Ovary (tissue), 3 donors: Measurements from ENCODE around the gene IL22.

Experiments used
- EP300 ChIP-seq: sonication (generic); formaldehyde crosslinking; IDR thresholded peaks from one replicate; pipeline ENCODE4 v1.6.1; 2017; ENCODE audit warnings: antibody characterized with exemption
- POLR2A ChIP-seq: fragments of 450-650 bp; IDR thresholded peaks from one replicate; pipeline ENCODE4 v1.6.1; 2017; ENCODE audit warnings: antibody characterized with exemption, mild to moderate bottlenecking, moderate library complexity
- TF ChIP-seq, protein P1 (sequence below), 3 donors: fragments of 450-650 bp in 2 of 3; fragments of 200-600 bp in 1 of 3; IDR thresholded peaks; one replicate each; pipeline versions ENCODE4 v1.5.1 to v1.8.0; 2016 to 2022; ENCODE audit warnings: antibody characterized with exemption in 3 of 3, mild to moderate bottlenecking in 1 of 3
- donor health status: DM: no; HTN: no; CAD: no.

DNA sequence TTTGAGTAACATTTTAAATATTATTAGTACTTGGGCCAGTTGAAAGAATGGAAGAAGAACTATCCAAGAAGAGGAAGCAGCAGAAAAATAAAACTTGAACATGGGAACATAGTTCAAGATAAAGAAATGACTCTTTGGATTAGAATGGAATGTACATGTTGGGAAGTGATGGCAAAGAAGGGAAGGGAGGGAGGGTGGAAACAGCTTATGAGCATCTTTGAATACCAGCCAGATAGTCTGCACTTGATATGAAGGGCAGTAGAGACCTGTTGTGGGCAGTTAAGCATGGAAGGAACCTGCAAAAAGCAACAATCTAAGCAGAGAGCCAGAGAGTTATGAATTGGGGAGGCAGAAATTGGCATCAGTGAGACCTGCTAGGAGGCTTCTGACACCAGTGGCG is 10.0 kb upstream of the IL22 start:
- TF ChIP-seq, protein P1, sequence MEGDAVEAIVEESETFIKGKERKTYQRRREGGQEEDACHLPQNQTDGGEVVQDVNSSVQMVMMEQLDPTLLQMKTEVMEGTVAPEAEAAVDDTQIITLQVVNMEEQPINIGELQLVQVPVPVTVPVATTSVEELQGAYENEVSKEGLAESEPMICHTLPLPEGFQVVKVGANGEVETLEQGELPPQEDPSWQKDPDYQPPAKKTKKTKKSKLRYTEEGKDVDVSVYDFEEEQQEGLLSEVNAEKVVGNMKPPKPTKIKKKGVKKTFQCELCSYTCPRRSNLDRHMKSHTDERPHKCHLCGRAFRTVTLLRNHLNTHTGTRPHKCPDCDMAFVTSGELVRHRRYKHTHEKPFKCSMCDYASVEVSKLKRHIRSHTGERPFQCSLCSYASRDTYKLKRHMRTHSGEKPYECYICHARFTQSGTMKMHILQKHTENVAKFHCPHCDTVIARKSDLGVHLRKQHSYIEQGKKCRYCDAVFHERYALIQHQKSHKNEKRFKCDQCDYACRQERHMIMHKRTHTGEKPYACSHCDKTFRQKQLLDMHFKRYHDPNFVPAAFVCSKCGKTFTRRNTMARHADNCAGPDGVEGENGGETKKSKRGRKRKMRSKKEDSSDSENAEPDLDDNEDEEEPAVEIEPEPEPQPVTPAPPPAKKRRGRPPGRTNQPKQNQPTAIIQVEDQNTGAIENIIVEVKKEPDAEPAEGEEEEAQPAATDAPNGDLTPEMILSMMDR (IDR thresholded peaks at IDR 0.05), result no peak
- TF ChIP-seq POLR2A (no peak), EP300 (no peak)
